ENCODE results near the gene CASTOR1. TPM values are rescaled to one million over a fixed set of nuclear protein-coding genes. Genes with fewer than 3 reads are reported as not detected.

Gene CASTOR1
- total RNA-seq, 1 experiment from 2014 or later, result 10.6 TPM

DNA sequence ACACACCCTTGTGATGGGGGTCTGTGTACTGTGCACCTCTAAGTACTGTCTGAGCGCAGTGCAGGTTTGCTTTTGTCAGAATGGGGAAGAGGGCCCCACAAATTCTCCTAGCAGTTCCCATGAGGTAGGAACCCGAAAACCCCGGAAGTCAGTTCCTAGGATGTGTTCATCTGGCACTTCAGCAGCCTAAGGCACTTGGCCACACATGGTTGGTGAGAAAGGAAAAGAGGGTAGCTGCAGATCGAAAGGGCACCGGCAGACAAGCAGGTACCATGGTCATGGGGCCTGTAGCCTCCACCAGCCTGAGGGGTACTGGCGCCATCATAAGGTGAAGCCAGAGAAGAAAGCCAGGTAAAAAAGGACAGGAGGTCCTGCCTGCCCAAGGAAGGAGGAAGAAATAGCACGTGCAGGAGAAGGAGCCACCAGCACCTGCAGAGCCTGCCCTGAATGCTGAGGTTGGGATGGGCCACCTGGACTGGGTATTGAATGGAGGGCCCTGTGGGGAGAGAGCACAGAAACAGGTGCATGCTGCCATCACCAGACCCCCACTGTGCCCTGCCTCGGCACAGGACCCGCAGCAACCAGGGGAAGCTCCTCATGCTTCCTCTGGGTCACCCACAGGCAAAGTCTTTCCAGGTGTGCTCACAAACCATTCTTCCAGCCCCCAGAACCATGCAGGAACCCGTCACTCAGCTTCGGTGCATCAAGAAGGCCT, 8.1 kb upstream of the CASTOR1 start:
- CTCF ChIA-PET, result interaction anchor here (1.1 to 1.5 kb wide), 3 partner anchors 10 to 29 kb away, joined by 6 to 19 read pairs (median 8); partner anchors contain the start of gene TBC1D10A
- peaks cover 15% of the 10 kb centered on the region for H3K36me3 ChIP-seq (ENCODE audit: low read depth)

DNA sequence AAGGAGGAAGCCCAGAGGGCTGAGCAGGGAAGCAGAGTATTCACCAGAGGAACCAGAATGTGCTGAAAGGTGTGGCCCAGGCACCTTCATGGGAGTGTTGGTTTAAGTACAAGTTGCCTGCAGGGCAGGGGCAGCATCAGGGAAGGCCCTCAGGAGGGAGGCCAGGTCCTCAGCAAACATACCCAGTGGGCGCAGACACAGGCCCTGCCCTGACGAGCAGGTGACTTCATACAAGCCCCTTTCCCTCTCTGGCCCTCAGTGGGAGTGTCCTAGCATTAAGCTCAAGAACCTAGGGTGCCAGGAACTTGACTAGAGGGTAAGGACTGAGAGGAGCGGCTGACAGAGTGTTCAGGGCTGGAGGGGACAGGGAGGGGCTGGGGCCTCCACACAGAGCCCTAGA, 7.5 kb upstream of the CASTOR1 start:
- no peak for TF ChIP-seq CTCF (conservative IDR thresholded peaks at IDR 0.05)
- TF ChIP-seq EZH2 (IDR thresholded peaks at IDR 0.05; ENCODE audit: low read depth), result no peak

More for the DNA sequence above, 8.1 kb upstream of the CASTOR1 start:
- Histone ChIP-seq H3K9me2 (ENCODE audit: insufficient read depth) (no peaks in the 10 kb centered on the region), H4K20me1 (ENCODE audit: insufficient read depth) (no peaks in the 10 kb centered on the region), H2AFZ (no peak overlapping the region), H3K9me3 (ENCODE audit: insufficient read depth, low read depth) (no peaks in the 10 kb centered on the region), H3K4me3 (no peak overlapping the region), H3K27ac (peak overlapping the region; percentile 88), H3K79me2 (ENCODE audit: low read depth) (peaks cover 36% of the 10 kb centered on the region), H3F3A (ENCODE audit: insufficient read depth, low read depth) (peaks cover 41% of the 10 kb centered on the region), H3K4me2 (peak overlapping the region; percentile 70), H3K27me3 (ENCODE audit: insufficient read depth, low read depth) (no peaks in the 10 kb centered on the region), H3K4me1 (replicated peaks; ENCODE audit: insufficient read depth) (peaks cover 59% of the 10 kb centered on the region)
- no peak for DNase-seq
- TF ChIP-seq EZH2 (IDR thresholded peaks at IDR 0.05; ENCODE audit: low read depth) (no peak), CTCF (conservative IDR thresholded peaks at IDR 0.05) (no peak)
- BruUV-seq (replicated peaks), result no TSS peak
- intact Hi-C loops (cut with micrococcal nuclease; ENCODE audit: unreplicated experiment), result no loop called here
- POLR2A ChIA-PET (ENCODE audit: unreplicated experiment), result interaction anchor here (0.6 to 1.8 kb wide), 2 partner anchors 30 to 99 kb away, joined by 5 to 13 read pairs; partner anchors contain the start of genes SEC14L2 and TBC1D10A

DNA sequence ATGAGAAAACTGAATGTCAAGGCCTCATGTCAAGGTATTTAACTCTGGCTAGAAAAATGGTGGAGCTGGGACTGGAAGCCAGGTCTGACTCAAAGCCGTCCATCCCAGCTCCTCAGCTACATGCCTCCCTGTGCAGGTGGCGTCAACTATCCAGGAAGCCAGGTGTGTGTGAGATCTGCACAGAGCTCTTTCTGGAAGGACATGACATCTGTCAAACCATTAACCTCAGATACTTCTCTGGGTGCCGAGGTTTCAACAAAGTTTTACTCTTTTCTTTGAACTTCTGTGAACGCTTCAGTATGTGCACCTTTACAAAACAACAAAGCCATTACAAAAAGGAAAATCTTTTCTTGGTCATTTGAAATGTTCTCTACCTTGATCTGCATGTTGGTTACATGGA, 7.0 kb upstream of the CASTOR1 start:
- Histone ChIP-seq H3K9me2 (ENCODE audit: insufficient read depth) (no peaks in the 10 kb centered on the region), H3K27ac (no peak overlapping the region), H2AFZ (no peak overlapping the region), H3K4me1 (replicated peaks; ENCODE audit: insufficient read depth) (peaks cover 55% of the 10 kb centered on the region), H3K4me2 (no peak overlapping the region), H4K20me1 (ENCODE audit: insufficient read depth) (no peaks in the 10 kb centered on the region), H3K27me3 (ENCODE audit: insufficient read depth, low read depth) (no peaks in the 10 kb centered on the region), H3K4me3 (no peak overlapping the region), H3F3A (ENCODE audit: insufficient read depth, low read depth) (peaks cover 40% of the 10 kb centered on the region), H3K36me3 (ENCODE audit: low read depth) (peaks cover 15% of the 10 kb centered on the region), H3K79me2 (ENCODE audit: low read depth) (peaks cover 32% of the 10 kb centered on the region), H3K9me3 (ENCODE audit: insufficient read depth, low read depth) (no peaks in the 10 kb centered on the region)
- CTCF ChIA-PET, result no interaction called here
- intact Hi-C loops (cut with micrococcal nuclease; ENCODE audit: unreplicated experiment), result no loop called here
- no peak for DNase-seq
- no peak for TF ChIP-seq EZH2 (IDR thresholded peaks at IDR 0.05; ENCODE audit: low read depth)
- no peak for TF ChIP-seq CTCF (conservative IDR thresholded peaks at IDR 0.05)
- BruUV-seq (replicated peaks), result no TSS peak
- POLR2A ChIA-PET (ENCODE audit: unreplicated experiment), result no interaction called here

More for the DNA sequence above, 7.5 kb upstream of the CASTOR1 start:
- peaks cover 55% of the 10 kb centered on the region for H3K4me1 ChIP-seq (replicated peaks; ENCODE audit: insufficient read depth)
- no TSS peak for BruUV-seq (replicated peaks)
- no peak for DNase-seq
- H3F3A ChIP-seq (ENCODE audit: insufficient read depth, low read depth), result peaks cover 40% of the 10 kb centered on the region
- no peak overlapping the region for H2AFZ ChIP-seq
- H3K79me2 ChIP-seq (ENCODE audit: low read depth), result peaks cover 36% of the 10 kb centered on the region
- POLR2A ChIA-PET (ENCODE audit: unreplicated experiment), result no interaction called here
- peaks cover 15% of the 10 kb centered on the region for H3K36me3 ChIP-seq (ENCODE audit: low read depth)
- H4K20me1 ChIP-seq (ENCODE audit: insufficient read depth), result no peaks in the 10 kb centered on the region
- intact Hi-C loops (cut with micrococcal nuclease; ENCODE audit: unreplicated experiment), result no loop called here
- H3K27me3 ChIP-seq (ENCODE audit: insufficient read depth, low read depth), result no peaks in the 10 kb centered on the region
- H3K9me2 ChIP-seq (ENCODE audit: insufficient read depth), result no peaks in the 10 kb centered on the region
- H3K27ac ChIP-seq, result no peak overlapping the region
- 0 out of 2 replicates have a peak overlapping the region, but pooled peaks have one; percentile 10 for H3K4me2 ChIP-seq
- H3K9me3 ChIP-seq (ENCODE audit: insufficient read depth, low read depth), result no peaks in the 10 kb centered on the region
- CTCF ChIA-PET, result no interaction called here
- no peak overlapping the region for H3K4me3 ChIP-seq

All from PC-9 (cell line).